Measurements from ENCODE around the gene RNASET2.

The RNASET2 gene

DNA sequence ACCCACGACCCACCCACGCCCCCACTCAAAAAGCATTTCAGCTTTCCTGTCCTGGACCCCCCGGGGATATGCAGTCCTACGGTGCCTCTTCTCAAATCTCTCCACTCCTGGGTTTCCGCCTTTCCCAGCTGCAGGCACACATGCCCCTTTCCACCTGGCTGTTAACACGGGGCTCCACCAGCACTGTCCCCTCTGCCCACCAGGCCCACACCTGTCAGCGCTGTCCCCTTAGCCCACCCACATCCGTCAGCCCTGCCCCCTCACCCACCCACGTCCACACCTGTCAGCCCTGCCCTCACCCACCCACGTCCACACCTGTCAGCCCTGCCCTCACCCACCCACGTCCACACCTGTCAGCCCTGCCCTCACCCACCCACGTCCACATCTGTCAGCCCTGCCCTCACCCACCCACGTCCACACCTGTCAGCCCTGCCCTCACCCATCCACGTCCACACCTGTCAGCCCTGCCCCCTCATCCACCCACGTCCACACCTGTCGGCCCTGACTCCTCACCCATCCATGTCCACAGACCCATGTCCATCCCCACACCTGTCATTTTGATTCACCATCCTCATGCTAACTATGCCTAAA lies 11.6 kb downstream of the RNASET2 start:
- no peak for DNase-seq

- DNase-seq = no peak
Observed at GRCh38 chr6:166942393-166943168, 13.8 kb downstream of the RNASET2 start.

- DNase-seq = no peak
Observed at GRCh38 chr6:166940643-166941068, 15.7 kb downstream of the RNASET2 start.

GRCh38 chr6:166939894-166940293 lies 16.5 kb downstream of the RNASET2 start:
- no peak for DNase-seq

DNA sequence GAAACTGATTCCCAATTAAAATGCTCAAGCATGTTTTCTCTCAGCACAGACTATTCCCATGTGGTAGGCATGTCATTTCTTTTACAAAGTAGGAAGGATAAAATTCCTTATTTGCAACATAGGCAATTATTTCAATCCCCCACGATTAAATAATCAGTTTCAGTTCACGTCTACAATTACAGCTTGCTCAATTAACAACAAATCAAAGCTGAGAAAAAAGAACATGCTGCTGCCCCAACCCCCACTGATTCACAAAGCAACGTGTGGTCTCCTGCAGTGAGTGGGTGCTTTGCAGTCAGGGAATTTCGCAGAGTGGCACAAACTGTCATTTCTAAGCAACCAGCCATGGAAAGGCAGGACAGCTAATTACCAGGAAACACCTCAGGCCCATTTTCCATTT lies 17.0 kb downstream of the RNASET2 start:
- DNase-seq = no peak

DNA sequence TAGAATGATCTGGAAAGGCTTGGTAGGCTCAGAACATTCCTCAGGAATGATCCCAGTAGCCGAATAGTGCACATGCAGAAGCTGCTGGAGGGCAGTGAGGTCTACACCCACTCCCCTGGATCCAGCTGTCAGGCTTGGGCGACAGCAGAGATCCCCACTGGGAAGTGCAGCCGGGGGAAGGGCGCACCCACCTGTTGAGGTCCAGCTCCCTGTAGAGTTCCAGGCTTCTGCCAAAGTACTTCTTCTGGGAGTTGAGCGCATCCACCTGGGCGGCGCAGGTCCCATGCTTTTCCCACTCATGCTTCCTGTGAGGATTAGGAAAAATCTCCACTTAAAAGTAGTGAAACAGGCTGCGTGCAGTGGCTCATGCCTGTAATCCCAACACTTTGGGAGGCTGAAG lies 17.6 kb downstream of the RNASET2 start:
- DNase-seq = no peak

DNA sequence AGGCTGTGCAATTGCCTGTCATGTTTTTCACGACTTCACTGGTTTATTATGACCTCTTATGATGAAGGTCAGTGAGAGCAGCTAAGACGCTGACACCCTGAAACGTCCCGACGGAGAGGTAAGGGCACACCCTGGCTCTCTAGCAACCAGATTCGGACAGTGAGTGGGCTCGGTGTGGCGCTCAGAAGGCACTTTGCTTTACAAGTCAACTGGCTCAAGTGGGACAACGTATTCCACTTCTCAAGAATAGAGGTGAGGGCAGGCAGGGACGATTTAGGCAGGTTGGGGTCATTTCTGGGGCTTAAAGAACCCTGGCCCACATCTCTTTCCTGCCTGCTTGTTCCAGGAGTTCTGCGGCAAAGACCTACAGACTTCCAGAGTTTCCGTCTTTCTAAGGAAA lies 18.2 kb downstream of the RNASET2 start:
- no peak for DNase-seq

- DNase-seq = no peak
Observed at GRCh38 chr6:166937746-166938145, 18.6 kb downstream of the RNASET2 start.

GRCh38 chr6:166936079-166936787 lies 20.1 kb downstream of the RNASET2 start:
- no peak for DNase-seq

- DNase-seq = no peak
Observed at GRCh38 chr6:166935353-166935752, 21.0 kb downstream of the RNASET2 start.

- DNase-seq = no peak
Observed at GRCh38 chr6:166934174-166934573, 22.2 kb downstream of the RNASET2 start.

- no peak for DNase-seq
Observed at GRCh38 chr6:166933396-166933795, 23.0 kb downstream of the RNASET2 start.

- no peak for DNase-seq
Observed at GRCh38 chr6:166932616-166933015, 23.7 kb downstream of the RNASET2 start.

DNA sequence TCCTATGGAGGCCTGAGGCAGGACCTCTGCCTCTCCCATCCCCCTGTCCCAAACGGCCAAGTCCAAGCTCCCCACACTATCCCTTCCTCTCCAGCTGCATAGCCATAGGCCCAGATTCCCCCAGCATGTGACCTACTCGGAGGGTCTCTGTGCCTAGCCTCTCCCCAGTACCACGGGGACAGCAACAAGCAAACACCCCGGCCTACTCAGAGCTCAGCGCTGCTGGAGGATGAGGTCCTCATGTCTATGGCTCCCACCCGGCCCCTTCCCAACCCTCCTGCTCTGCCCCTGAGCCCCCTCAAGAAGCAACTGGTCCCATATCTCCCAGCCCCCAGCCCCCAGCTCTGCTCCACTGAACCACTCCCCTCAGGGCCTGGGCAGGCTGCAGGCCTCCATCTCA lies 24.2 kb downstream of the RNASET2 start:
- no peak for DNase-seq

DNA sequence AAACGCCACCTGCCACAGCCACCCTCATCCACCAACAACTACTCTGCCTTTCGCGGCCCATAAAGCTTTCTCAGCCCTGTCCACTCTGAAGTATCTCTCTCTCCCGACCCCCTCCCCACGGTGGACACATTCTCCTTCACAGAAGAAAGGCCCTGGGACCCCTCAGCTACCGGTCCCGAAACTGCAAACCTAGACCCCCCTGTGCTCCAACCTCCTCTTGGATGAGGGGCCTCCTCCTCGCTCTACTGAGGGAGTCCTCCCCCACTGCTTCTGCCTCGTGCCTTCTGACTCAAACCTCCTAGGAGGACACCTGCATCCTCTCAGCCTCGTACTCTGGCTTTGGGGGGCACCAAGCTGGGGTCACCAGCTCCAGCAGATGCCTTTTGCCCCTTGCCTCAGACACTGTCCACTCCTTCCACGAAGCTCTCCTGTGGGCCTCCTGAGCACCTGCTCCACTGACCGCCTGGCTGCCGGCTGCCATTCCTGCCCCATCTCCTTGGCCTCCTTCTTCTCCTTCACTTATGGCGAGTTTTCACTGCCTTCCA lies 24.9 kb downstream of the RNASET2 start:
- no peak for DNase-seq

DNA sequence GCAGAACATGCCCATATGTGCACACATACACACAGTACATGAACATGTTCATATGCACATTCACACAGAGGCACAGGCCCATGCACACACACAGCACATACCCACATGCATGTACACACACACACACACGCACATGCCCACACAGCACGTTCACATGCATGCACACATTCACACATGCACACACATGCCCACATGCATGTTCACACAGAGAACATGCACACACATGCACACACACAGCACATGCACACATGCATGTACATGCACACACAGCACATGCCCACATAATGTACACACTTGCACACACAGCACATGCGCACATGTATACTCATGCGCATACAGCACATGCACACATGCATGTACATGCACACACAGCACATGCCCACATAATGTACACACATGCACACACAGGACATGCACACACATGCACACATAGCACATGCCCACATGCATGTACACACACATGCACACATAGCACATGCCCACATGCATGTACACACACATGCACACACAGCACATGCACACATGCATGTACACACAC lies 25.9 kb downstream of the RNASET2 start:
- no peak for DNase-seq

GRCh38 chr6:166929542-166930189 lies 26.7 kb downstream of the RNASET2 start:
- DNase-seq = no peak

- no peak for DNase-seq
Observed at GRCh38 chr6:166928644-166929541, 27.5 kb downstream of the RNASET2 start.

GRCh38 chr6:166927935-166928643 lies 28.3 kb downstream of the RNASET2 start:
- DNase-seq = no peak

DNA sequence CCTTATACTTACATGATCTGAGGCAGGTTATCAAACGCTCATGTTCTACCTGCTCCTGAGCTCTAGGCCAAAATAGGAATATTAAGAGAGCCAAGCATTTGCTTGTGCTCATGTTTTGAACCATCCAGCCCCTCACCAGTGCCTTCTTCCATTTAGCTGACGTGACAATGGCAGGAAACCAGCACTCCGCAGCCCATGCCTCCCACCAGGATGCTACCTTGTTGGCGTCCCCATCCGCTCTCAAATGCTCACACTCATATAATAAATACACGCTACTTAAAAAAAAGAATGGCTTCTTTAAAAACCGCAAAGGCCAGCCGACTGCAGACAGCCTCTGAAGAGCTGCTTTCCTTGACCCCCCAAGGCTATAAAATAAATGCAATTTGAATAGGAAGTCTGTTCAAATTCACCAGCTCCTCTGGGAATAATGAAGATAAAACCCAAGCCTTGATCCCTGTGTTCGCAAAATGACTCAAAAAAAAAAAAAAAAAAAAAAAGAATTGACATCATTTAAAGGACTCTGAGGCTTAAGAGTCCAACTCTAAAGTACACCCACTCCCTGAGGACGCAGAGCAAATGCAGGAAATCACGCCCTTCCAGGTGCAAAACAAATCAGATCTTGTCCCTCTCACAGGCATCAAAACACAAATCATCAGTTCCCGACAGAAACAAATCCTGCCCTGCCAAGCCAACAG lies 29.0 kb downstream of the RNASET2 start:
- no peak for DNase-seq

GRCh38 chr6:166926748-166927147 lies 29.6 kb downstream of the RNASET2 start:
- DNase-seq = no peak
